GM12872 (cell line): Measurements from ENCODE around the gene FMN1.

Experiments
- TF ChIP-seq, protein P1 (sequence below): IDR thresholded peaks from 3 replicates; pipeline ENCODE4 v1.5.1; 2011; ENCODE audit warnings: low read depth, mild to moderate bottlenecking, low read length, moderate library complexity; ENCODE audit not compliant: insufficient read depth

FMN1 gene

DNA sequence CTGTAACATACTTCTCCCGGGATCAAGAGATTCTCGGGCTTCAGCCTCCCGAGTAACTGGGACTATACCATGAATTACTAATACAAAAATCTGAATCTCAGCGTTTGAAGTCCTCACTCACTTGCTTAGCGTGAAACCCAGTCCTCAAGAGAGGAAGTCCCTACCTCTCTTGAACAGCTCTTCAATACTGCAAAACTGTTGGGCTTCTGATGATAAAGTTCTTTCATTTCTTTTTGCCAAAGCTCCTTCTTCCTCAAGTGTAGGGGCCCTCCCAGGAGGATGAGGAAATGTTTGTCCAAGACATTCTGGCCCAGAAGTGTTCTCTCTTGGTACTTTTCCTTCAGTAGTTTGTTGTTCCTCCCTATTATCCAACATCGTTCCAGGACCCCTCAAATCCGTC is 48.5 kb downstream of the FMN1 start:
- TF ChIP-seq, protein P1, sequence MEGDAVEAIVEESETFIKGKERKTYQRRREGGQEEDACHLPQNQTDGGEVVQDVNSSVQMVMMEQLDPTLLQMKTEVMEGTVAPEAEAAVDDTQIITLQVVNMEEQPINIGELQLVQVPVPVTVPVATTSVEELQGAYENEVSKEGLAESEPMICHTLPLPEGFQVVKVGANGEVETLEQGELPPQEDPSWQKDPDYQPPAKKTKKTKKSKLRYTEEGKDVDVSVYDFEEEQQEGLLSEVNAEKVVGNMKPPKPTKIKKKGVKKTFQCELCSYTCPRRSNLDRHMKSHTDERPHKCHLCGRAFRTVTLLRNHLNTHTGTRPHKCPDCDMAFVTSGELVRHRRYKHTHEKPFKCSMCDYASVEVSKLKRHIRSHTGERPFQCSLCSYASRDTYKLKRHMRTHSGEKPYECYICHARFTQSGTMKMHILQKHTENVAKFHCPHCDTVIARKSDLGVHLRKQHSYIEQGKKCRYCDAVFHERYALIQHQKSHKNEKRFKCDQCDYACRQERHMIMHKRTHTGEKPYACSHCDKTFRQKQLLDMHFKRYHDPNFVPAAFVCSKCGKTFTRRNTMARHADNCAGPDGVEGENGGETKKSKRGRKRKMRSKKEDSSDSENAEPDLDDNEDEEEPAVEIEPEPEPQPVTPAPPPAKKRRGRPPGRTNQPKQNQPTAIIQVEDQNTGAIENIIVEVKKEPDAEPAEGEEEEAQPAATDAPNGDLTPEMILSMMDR: no peak

DNA sequence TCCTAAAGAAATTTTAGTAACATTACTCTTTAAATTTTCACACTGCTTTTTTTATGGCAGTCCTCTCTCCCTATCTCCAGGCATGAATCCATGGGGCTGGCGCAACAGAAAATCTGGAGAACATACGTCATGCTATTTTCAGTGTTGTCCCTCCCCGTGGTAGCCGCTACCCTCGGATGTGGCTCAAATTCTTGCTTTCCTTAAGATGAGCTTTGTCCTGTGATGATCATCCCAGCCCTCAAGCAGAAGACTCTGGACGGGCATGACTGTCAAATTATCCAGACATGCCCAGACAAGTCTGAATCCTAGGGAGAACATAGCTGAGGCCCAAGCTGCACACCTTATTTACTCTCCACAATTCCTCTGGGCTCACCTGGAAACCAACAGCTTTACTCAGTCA is 49.1 kb downstream of the FMN1 start:
- TF ChIP-seq, protein P1: no peak

DNA sequence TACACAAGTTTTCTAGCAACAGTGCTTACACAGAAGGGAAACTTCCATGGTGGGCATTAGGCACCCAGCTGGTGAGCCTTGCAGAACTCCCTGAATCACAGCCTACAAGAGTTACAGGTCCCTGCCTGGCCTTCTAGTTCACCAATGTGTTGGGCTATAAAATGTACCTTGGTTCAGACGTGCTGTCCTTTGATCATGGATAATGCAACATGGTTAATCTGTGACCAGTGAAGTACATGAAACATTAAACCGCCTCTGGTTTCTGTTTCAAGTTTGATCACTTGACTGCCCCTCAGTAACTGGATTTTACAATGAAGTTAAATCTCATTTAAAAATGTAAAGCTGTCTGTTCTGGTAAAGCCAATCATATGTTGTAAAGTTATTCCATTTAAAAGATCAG is 51.8 kb downstream of the FMN1 start:
- TF ChIP-seq, protein P1: no peak

DNA sequence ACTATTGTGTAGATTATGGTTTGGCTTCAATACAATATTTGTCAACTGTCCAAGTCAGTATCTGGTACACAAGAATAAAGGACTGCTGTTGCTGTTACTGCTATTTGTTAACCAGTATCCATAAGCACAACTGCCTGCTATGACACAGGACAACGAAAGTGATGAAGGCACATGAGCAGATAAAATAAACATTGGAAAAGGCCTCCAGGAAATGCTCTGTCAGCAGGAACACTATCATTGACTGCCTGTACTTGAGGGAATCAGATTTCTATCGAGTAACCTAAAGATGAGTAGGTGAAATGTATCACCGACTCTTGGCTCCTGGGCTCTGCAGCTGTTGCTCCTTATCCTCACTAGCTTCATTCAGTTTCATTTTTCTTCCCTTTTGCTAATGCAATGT is 56.5 kb downstream of the FMN1 start:
- TF ChIP-seq, protein P1: no peak

DNA sequence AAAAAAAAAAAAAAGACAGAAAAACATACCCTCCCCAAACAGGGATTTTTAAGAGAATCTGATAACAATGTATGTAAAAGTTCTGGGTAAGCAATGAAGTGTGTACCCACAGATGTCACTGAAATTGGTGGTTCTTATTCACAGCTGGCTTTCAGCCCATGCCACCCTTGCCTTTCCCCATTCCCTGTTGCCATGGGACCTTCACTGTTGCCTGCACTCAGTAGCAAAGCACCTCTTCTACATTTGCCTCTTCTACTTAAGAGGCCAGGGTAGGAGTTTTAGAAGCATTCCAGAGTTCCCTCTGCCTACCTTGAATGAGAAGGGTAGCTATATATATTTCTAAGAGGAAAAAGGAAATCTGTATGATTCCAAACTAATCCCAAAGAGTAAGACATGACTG is 57.4 kb downstream of the FMN1 start:
- TF ChIP-seq, protein P1: no peak

DNA sequence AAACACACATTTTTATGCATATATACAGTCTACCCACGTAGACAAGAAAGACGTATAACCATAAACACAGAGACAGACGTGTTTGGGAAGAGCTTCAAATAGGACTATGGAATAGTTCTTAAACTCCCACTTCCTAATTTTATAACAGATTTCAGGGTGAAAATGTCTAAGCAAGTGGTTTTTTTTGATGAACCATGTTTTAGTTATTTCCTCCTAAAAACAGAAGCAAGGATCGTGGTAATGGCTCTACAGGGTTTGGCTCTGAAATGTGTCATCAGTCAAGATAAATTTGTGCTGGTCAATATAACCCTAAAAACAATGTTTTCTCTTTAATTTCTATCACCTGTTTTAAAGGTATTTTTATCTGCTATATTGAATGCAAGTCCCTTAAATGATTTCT is 58.2 kb downstream of the FMN1 start:
- TF ChIP-seq, protein P1: no peak

DNA sequence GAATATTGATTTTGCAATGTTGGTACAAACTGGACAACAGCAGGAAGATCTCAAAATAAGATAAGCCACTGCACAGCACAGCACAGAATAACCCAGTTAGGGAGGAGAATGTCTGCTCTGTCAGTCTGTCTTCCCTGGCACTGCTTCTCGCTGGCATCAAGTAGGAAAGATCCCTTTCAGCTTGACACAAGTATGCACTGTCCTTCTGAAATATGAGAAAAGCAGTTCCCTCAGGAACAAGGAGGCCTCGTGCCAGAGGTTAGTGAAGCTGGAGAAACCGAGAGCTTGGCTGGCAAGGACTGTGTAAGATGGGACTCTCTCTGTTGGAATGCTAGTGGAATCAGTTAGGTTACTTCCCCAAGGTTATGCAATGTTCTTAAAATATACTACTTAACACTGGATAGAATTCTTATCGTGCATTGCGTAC is 59.1 kb downstream of the FMN1 start:
- TF ChIP-seq, protein P1: no peak
